Measurements from ENCODE around the gene SEC14L6.

Gene SEC14L6

DNA sequence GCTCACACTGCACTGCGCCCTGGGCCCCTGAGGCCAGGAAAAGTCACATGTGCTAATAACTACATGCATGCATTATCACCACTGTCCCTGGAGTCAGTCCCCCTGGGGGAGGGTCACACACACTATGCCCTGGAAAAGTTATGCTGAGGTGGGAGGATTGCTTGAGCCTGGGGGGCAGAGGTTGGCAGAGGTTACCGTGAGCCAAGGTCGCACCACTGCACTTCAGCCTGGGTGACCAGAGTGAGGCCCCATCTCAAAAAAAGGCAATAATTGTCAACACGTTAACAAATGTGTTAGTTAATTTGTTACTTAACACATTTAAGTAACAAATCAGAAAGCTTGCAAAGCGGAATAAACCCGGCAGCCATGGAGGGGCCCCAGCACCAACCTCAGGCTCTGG, 13.3 kb upstream of the SEC14L6 start:
- no peak for DNase-seq
- H2AFZ ChIP-seq (ENCODE audit: low read depth, low read length), result no peak overlapping the region
- H2BK5ac ChIP-seq (ENCODE audit: low read depth, low read length, poor library complexity, severe bottlenecking), result no peak overlapping the region

GRCh38 chr22:30557243-30557642, 10.7 kb upstream of the SEC14L6 start:
- Histone ChIP-seq H3K9ac (ENCODE audit: low read length) (no peak overlapping the region), H2BK15ac (ENCODE audit: low read depth, poor library complexity, severe bottlenecking) (no peak overlapping the region), H3K9me3 (ENCODE audit: control insufficient read depth, low read length) (no peaks in the 10 kb centered on the region), H3K4ac (ENCODE audit: low read depth in 1 of 2, low read length in 2 of 2) (no peak overlapping the region), H2AFZ (ENCODE audit: low read depth, low read length) (no peak overlapping the region), H2BK120ac (ENCODE audit: low read depth, low read length) (no peak overlapping the region), H3K4me2 (ENCODE audit: low read length, poor library complexity, severe bottlenecking) (no peak overlapping the region), H3K79me1 (replicated peaks; ENCODE audit: low read length, poor library complexity, severe bottlenecking) (peaks cover 17% of the 10 kb centered on the region), H2BK12ac (ENCODE audit: low read length in 2 of 2) (no peak overlapping the region), H3K18ac (ENCODE audit: low read depth in 1 of 2, low read length in 2 of 2) (no peak overlapping the region), H3K4me1 (ENCODE audit: control insufficient read depth, insufficient read depth, low read depth, low read length) (peaks cover 29% of the 10 kb centered on the region), H4K91ac (ENCODE audit: low read length) (no peak overlapping the region), H2BK5ac (ENCODE audit: low read depth, low read length, poor library complexity, severe bottlenecking) (no peak overlapping the region), H3K36me3 (ENCODE audit: control insufficient read depth in 1 of 2, insufficient read depth in 2 of 2, low read depth in 1 of 2, low read length in 2 of 2) (peaks cover 0 to 43% of the 10 kb centered on the region in 2 experiments), H3K4me3 (ENCODE audit: insufficient read depth in 1 of 2, low read depth in 1 of 2, low read length in 2 of 2) (no peak overlapping the region), H3K23ac (ENCODE audit: low read length in 2 of 2) (no peak overlapping the region), H3K27me3 (ENCODE audit: control insufficient read depth in 1 of 2, insufficient read depth in 1 of 2, low read length in 2 of 2) (peaks cover 0 to 18% of the 10 kb centered on the region in 2 experiments), H3K14ac (ENCODE audit: low read length in 2 of 2) (peak overlapping the region in 1 of 2 experiments; percentile 23), H3K27ac (ENCODE audit: low read length, poor library complexity, severe bottlenecking) (no peak overlapping the region), H2AK5ac (ENCODE audit: low read length, severe bottlenecking) (no peak overlapping the region), H4K8ac (ENCODE audit: low read length) (no peak overlapping the region)
- DNase-seq, result no peak
- WGBS, result 82% methylated on average over 8 of the region's 8 CpGs

More for the DNA sequence above, 13.3 kb upstream of the SEC14L6 start:
- Histone ChIP-seq H3K79me1 (replicated peaks; ENCODE audit: low read length, poor library complexity, severe bottlenecking) (peaks cover 18% of the 10 kb centered on the region), H3K4me1 (ENCODE audit: control insufficient read depth, insufficient read depth, low read depth, low read length) (peaks cover 43% of the 10 kb centered on the region), H3K9me3 (ENCODE audit: control insufficient read depth, low read length) (no peaks in the 10 kb centered on the region), H4K8ac (ENCODE audit: low read length) (no peak overlapping the region), H2BK120ac (ENCODE audit: low read depth, low read length) (no peak overlapping the region), H3K4me2 (ENCODE audit: low read length, poor library complexity, severe bottlenecking) (no peak overlapping the region), H3K14ac (ENCODE audit: low read length in 2 of 2) (no peak overlapping the region), H3K4ac (ENCODE audit: low read depth in 1 of 2, low read length in 2 of 2) (no peak overlapping the region), H3K23ac (ENCODE audit: low read length in 2 of 2) (no peak overlapping the region), H3K36me3 (ENCODE audit: control insufficient read depth in 1 of 2, insufficient read depth in 2 of 2, low read depth in 1 of 2, low read length in 2 of 2) (peaks cover 0 to 30% of the 10 kb centered on the region in 2 experiments), H2BK12ac (ENCODE audit: low read length in 2 of 2) (no peak overlapping the region), H2AK5ac (ENCODE audit: low read length, severe bottlenecking) (no peak overlapping the region), H3K4me3 (ENCODE audit: insufficient read depth in 1 of 2, low read depth in 1 of 2, low read length in 2 of 2) (no peak overlapping the region), H3K9ac (ENCODE audit: low read length) (no peak overlapping the region), H4K91ac (ENCODE audit: low read length) (no peak overlapping the region), H2BK15ac (ENCODE audit: low read depth, poor library complexity, severe bottlenecking) (no peak overlapping the region), H3K27me3 (ENCODE audit: control insufficient read depth in 1 of 2, insufficient read depth in 1 of 2, low read length in 2 of 2) (peaks cover 0 to 32% of the 10 kb centered on the region in 2 experiments), H3K18ac (ENCODE audit: low read depth in 1 of 2, low read length in 2 of 2) (no peak overlapping the region), H3K27ac (ENCODE audit: low read length, poor library complexity, severe bottlenecking) (peak overlapping the region; percentile 24)
- WGBS, result 77% methylated on average over 6 of the region's 6 CpGs

DNA sequence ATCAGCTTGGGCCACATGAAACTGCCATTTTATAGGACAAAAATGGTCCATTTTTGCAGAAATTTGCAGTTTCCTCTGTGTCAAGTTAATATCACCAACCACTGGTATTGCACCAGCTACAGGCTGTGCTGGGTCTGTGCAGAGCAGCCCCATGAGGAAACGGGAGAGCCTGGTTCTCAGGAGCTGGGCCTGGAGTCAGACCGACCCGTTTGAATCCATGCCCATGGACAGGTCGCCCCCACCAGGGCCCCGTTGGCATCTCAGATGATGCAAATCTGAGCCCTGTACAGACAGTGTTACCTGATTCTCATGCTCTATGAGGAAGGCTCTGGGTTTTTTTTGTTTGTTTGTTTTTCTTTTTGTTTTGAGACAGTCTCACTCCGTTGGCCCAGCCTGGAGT, 9.8 kb upstream of the SEC14L6 start:
- Histone ChIP-seq H2AK5ac (ENCODE audit: low read length, severe bottlenecking) (no peak overlapping the region), H2BK120ac (ENCODE audit: low read depth, low read length) (no peak overlapping the region), H3K14ac (ENCODE audit: low read length in 2 of 2) (no peak overlapping the region), H4K8ac (ENCODE audit: low read length) (no peak overlapping the region), H3K36me3 (ENCODE audit: control insufficient read depth in 1 of 2, insufficient read depth in 2 of 2, low read depth in 1 of 2, low read length in 2 of 2) (peaks cover 0 to 43% of the 10 kb centered on the region in 2 experiments), H2BK12ac (ENCODE audit: low read length in 2 of 2) (no peak overlapping the region), H3K27me3 (ENCODE audit: control insufficient read depth in 1 of 2, insufficient read depth in 1 of 2, low read length in 2 of 2) (peaks cover 0 to 9% of the 10 kb centered on the region in 2 experiments), H3K4me1 (ENCODE audit: control insufficient read depth, insufficient read depth, low read depth, low read length) (peaks cover 22% of the 10 kb centered on the region), H3K9ac (ENCODE audit: low read length) (no peak overlapping the region), H3K18ac (ENCODE audit: low read depth in 1 of 2, low read length in 2 of 2) (no peak overlapping the region), H3K4me3 (ENCODE audit: insufficient read depth in 1 of 2, low read depth in 1 of 2, low read length in 2 of 2) (no peak overlapping the region), H4K91ac (ENCODE audit: low read length) (no peak overlapping the region), H3K79me1 (replicated peaks; ENCODE audit: low read length, poor library complexity, severe bottlenecking) (peaks cover 17% of the 10 kb centered on the region), H3K4ac (ENCODE audit: low read depth in 1 of 2, low read length in 2 of 2) (no peak overlapping the region), H3K23ac (ENCODE audit: low read length in 2 of 2) (no peak overlapping the region), H2BK15ac (ENCODE audit: low read depth, poor library complexity, severe bottlenecking) (no peak overlapping the region), H3K9me3 (ENCODE audit: control insufficient read depth, low read length) (no peaks in the 10 kb centered on the region), H2AFZ (ENCODE audit: low read depth, low read length) (no peak overlapping the region), H2BK5ac (ENCODE audit: low read depth, low read length, poor library complexity, severe bottlenecking) (no peak overlapping the region), H3K27ac (ENCODE audit: low read length, poor library complexity, severe bottlenecking) (no peak overlapping the region), H3K4me2 (ENCODE audit: low read length, poor library complexity, severe bottlenecking) (no peak overlapping the region)
- 86% methylated on average over 5 of the region's 6 CpGs for WGBS
- no peak for DNase-seq

DNA sequence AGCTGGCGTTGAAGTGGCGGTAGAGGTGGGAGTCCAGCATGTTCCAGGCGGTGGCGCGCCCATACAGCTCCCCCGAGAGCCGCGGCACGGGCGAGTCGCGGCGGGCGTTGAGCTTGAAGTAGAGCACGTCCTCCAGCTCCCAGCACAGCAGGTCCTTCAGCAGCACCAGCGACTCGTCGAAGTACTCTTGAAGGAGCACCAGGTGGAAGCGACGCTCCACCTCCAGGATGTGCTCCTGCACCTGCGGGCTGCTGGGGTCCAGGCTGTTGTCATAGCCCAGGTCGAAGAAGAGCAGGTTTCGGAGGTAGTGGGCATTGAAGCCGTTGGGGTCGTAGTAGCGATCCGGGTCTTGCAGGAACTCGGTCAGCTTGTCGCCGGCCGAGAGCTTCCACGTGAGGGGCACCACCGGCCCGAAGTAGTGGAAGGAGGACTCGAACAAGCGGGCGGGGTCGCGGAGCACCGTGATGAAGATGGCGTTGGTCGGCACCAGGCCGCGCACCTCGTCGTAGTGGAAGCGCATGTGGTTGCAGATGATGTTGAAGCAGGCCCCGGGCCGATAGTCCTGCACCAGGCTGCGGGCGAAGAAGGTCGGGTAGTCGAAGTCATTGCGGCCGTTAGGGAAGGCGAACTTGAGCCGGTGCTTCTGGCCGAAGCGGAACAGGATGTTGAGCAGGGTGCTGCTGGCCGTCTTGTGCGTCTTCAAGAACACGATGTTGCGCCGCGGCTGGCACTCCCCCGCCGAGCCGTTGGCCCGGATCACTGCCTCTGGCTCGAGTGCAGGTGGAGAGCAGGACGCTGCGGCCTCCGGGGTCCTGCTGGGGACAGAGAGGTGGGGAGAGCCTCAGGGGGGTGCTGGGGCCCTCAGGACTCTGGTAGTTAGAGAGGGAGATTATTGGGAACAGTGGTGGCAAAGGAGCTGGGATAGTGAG, 9.0 kb upstream of the SEC14L6 start:
- no peak overlapping the region for H2BK5ac ChIP-seq (ENCODE audit: low read depth, low read length, poor library complexity, severe bottlenecking)
- 94% methylated on average over 73 of the region's 73 CpGs for WGBS
- no peak overlapping the region for H3K9ac ChIP-seq (ENCODE audit: low read length)

More for the DNA sequence above, 9.0 kb upstream of the SEC14L6 start:
- peaks cover 0 to 12% of the 10 kb centered on the region in 2 experiments for H3K27me3 ChIP-seq (ENCODE audit: control insufficient read depth in 1 of 2, insufficient read depth in 1 of 2, low read length in 2 of 2)
- H2BK12ac ChIP-seq (ENCODE audit: low read length in 2 of 2), result no peak overlapping the region
- H4K8ac ChIP-seq (ENCODE audit: low read length), result no peak overlapping the region
- no peak overlapping the region for H2AFZ ChIP-seq (ENCODE audit: low read depth, low read length)
- DNase-seq, result no peak
- H4K91ac ChIP-seq (ENCODE audit: low read length), result no peak overlapping the region
- no peaks in the 10 kb centered on the region for H3K9me3 ChIP-seq (ENCODE audit: control insufficient read depth, low read length)
- H2AK5ac ChIP-seq (ENCODE audit: low read length, severe bottlenecking), result no peak overlapping the region
- peaks cover 0 to 46% of the 10 kb centered on the region in 2 experiments for H3K36me3 ChIP-seq (ENCODE audit: control insufficient read depth in 1 of 2, insufficient read depth in 2 of 2, low read depth in 1 of 2, low read length in 2 of 2)
- no peak overlapping the region for H3K27ac ChIP-seq (ENCODE audit: low read length, poor library complexity, severe bottlenecking)
- no peak overlapping the region for H3K23ac ChIP-seq (ENCODE audit: low read length in 2 of 2)
- peak overlapping the region in 1 of 2 experiments; percentile 11 for H3K4me3 ChIP-seq (ENCODE audit: insufficient read depth in 1 of 2, low read depth in 1 of 2, low read length in 2 of 2)
- no peak overlapping the region for H3K14ac ChIP-seq (ENCODE audit: low read length in 2 of 2)
- H2BK15ac ChIP-seq (ENCODE audit: low read depth, poor library complexity, severe bottlenecking), result no peak overlapping the region
- H2BK120ac ChIP-seq (ENCODE audit: low read depth, low read length), result no peak overlapping the region
- H3K18ac ChIP-seq (ENCODE audit: low read depth in 1 of 2, low read length in 2 of 2), result no peak overlapping the region
- H3K4me2 ChIP-seq (ENCODE audit: low read length, poor library complexity, severe bottlenecking), result no peak overlapping the region
- no peak overlapping the region for H3K4ac ChIP-seq (ENCODE audit: low read depth in 1 of 2, low read length in 2 of 2)
- H3K79me1 ChIP-seq (replicated peaks; ENCODE audit: low read length, poor library complexity, severe bottlenecking), result peaks cover 16% of the 10 kb centered on the region
- H3K4me1 ChIP-seq (ENCODE audit: control insufficient read depth, insufficient read depth, low read depth, low read length), result peaks cover 14% of the 10 kb centered on the region
